GM18517 (cell line): ENCODE measurements around the gene CENPL.
"Not testable (repeated sequence)": the region's sequence is repeated elsewhere in the genome, so short reads cannot be mapped to it uniquely, and the experiment has no call there.

ENCODE experiments used
- ATAC-seq: cut with Tn5 transposase; IDR thresholded peaks from one replicate; pipeline ENCODE4 v1.9.1; 2021; ENCODE audit warnings: mild to moderate bottlenecking, moderate library complexity; ENCODE audit not compliant: unreplicated experiment

Gene CENPL

DNA sequence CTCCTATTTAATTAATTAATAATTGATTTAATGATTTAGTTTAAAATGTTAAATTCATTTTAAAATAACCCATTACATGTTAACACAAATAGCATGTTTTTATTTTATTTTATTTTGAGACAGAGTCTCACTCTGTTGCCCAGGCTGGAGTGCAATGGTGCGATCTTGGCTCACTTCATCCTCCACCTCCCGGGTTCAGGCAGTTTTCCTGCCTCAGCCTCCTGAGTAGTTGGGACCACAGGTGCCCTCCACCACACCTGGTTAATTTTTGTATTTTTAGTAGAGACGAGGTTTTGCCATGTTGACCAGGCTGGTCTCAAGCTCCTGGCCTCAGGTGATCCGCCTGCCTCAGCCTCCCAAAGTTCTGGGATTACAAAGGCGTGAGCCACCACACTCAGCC is 34.9 kb upstream of the CENPL start:
- not testable (repeated sequence) for ATAC-seq

DNA sequence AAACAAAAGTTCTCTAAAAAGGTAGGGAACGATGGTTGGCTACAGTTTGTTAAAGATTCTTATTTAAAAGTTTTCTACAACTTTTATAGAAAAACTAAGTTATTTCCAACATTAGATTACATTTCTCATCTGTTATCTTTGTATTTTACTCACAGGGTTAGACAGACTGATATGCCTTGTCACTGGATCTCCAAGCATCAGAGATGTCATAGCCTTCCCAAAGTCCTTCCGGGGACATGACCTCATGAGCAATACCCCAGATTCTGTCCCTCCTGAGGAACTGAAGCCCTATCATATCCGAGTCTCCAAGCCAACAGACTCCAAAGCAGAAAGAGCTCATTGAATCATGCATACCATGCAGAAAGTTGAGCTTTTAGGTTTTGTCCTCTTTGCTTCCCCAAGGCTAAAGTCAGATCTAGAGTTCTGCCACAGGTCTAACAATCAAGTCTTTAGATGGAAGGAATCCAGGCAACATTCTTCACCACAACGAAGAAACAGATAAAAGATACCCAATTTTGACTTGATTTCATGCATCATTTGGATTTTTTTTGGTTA is 32.8 kb upstream of the CENPL start:
- no peak for ATAC-seq

DNA sequence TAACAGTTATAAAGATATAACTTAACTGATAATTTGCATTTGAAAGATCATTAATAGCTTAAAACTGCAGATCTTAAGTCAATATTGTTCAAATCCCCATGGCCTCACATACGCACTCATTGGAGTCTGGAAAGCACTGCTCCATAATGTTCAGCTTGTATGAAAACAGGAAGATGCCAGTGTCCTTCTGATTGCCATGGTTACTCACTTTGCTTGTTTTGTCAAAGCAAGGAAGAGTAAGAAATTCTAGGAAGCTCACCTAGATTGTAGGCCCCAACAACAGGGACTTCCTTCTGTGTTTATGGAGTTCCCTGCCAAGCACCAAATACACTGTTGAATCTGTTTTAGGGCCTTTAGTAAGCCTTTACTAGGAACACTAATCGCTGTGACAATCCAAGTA is 32.2 kb upstream of the CENPL start:
- no peak for ATAC-seq

DNA sequence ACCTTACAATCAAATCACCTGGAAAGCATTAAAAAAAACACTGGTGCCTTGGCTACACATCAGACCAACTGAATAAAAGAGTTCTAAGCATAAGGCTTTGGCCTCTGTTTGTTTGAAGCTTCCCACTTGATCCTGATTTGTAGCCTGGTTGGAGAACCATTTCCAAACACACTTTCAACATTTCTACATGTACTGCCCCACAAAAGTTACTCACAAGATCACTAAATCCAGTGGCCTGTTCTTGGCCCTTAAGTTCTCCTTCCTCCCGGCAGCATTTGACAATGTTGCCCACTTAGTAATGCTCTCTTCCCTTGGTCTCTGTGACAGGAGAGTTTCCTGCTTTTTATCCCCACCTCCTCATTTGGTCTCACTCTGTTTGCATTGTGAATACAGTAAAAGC is 31.3 kb upstream of the CENPL start:
- ATAC-seq: no peak

DNA sequence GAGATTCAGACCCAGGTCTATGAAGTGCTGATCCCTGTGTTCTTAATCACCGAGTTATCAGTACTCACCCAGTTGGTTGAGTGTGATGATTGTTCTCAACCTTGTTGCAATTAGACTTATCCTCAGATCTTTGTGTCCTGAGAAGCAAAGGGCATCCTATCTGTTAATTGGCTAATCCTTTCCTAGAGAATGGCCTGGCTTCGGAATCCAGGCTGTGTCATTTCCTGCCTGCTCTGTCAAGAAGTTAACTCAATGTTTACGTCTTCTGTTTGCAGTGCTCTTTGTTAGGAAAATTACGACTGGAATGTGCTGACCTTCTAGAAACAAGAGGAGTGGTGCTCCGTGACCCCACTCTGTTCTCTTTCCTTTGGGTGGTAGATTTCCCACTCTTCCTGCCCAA is 28.4 kb upstream of the CENPL start:
- ATAC-seq: no peak

DNA sequence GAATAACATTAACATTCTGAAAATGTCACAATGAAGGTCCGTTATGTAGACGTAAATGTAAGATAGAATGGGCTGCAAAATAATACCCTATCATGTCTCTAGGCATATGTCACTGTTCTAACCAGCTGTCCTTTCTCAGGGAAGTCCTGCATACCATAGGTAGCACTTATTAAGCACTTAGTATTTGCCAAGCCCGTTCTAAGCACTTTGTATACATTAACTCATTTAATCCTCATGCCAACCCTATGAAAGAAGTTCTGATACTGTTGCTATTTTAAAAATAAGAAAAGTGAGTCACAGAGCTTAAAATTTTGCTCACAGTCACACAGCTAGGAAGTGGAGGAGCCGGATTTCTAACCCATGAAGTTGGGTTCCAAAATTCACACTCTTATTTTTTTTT is 27.4 kb upstream of the CENPL start:
- no peak for ATAC-seq

DNA sequence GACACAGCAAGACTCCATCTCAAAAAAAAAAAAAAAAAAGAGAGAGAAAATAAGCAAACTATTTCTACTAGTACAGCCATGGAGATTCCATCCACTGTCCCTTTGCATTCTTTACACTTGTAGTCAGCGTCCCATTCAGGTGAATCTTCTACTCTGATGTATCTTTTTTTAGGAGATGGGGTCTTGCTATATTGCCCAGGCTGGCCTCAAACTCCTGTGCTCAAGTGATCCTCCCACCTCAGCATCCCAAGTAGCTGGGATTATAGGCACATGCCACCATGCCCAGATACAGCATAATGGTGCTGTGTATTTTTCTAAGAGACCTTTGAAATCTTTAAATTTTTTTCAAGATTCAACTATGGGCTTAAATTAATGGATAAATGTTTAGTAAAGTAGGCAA is 8.1 kb upstream of the CENPL start:
- ATAC-seq: no peak

DNA sequence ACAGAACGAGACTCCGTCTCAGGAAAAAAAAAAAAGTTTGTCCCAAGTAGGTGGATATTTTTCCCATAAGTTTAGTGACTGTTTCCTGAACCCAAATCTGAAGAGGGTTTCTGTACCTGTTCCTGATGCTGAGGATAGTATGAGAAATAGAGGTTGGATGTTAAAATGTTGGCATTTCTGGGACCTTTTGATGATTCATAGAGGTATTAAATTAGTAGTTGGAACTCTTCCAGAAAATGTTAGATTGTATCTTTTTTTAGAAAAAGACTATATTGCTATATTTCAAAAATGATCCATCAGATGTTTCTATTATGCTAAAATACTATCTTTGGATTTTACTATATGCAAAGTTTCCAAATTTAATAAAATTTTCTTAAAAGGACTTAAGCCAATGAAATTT is 2.9 kb upstream of the CENPL start:
- ATAC-seq: no peak

DNA sequence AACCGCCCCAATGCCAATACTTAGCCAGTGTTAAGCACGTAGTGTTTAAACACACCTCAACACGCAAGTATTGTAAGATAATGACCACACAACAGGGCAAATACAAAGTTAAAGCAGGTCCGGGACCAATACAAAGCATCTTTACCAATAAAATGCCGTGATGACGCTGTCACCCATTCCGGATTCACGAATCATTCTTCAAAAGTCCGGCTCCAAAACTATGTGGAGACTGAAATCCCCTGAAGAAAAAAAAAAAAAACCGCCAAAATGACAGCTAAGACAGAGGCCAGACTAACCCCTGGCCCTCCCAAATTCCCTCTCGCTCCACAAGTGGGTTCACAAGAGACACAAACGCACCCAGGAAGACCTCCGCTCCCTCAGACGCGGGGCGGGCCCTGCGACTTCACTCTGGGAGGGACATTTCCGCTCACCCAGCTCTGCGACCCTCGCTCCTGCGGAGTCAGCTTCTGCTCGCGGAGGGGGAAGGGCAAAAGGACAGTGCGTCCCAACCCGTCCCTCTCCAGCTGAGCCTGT is 835 bp downstream of the CENPL start:
- ATAC-seq: peak; percentile 45

DNA sequence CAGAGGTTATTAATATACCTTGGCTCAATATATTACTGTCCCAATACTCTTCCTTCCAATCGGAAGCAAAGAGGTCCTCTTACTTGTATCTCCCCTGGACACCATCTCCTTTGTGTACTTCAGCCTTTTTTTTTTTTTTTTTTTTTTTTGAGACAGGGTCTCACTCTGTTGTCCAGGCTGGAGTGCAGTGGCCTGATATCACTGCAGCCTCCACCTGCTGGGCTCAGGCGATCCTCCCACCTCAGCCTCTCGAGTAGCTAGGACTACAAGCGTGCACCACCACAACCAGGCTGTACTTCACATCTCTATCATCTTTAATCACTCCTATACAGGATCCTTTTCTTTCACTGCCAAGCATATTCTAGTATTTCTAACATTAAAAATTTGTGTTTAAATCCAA is 3.0 kb downstream of the CENPL start:
- no peak for ATAC-seq

DNA sequence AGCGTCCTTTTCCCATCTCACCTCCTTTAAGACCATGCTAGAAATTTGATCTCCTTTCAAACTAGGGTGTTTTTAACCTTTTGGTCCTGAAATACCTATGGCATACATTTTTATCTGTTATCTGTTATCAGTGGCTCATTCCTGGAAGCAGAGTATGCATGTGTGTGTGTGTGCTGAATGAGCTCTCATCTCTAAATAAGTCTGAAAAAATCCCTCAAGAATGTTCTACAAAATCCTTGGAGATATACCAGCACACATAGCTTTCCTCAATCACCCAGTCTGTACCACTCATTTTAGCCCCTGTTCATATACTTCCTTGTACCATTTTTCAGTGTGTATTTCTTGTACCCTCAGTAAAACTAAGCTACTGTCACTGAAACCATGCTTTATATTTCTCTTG is 6.2 kb downstream of the CENPL start:
- ATAC-seq: no peak

DNA sequence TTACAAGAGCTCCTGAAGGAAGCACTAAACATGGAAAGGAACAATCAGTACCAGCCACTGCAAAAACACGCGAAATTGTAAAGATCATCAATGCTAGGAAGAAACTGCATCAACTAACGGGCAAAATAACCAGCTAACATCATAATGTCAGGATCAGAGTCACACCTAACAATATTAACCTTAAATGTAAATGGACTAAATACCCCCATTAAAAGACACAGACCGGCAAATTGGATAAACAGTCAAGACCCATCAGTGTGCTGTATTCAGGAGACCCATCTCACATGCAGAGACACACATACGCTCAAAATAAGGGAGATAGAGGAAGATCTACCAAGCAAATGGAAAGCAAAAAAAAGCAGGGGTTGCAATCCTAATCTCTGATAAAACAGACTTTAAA is 11.0 kb downstream of the CENPL start:
- not testable (repeated sequence) for ATAC-seq

DNA sequence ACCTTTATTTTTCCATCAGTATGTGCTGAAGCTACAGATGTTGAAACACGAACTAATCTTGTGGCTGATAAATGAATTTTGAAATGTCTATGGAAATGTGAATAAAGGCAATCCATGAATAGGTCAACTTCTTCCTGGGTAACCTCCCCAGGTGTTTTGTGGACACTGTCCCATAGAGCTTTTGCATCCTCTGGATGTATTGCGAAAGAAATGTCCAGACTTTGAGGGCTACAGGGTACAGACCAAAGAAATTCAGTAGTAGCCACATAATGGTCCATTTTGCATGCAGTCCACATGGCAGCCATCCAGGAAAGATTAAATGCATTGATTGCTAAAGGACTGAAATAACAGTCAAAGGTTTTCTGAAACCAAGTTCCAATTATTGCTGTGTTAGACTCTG is 21.7 kb downstream of the CENPL start:
- ATAC-seq: no peak

DNA sequence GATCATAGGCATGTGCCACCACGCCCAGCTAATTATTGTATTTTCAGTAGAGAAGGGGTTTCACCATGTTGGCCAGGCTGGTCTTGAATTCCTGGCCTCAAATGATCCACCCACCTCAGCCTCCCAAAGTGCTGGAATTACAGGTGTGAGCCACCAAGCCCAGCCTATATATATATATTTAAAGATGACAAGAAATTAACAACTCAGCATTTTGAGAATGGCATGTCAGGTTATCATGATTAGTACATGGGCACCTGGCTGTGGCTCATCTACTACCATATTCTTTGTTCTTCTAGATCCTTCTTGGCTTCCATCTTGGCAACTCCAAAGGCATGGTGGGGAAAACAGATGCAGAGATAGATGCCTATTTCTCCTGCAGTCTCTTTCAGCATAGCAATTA is 24.7 kb downstream of the CENPL start:
- not testable (repeated sequence) for ATAC-seq

DNA sequence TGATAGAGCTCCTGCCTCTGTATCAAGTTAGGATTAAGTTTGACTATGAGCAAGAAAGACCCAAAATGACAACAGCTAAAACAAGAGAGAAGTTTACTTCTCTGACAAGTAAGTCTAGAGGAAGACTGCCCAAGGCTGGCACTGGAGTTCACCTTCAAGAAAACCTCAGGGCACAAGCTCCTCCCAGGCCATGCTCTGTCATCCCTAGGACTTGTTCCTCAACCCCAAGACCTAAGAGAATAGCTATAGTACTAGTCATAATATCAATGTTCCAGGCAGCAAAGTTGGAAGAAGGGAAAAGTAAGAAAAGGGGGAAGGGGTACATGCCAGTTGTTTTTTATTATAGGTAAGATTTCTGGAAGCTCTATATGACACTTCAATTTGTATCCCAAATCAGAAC is 26.6 kb downstream of the CENPL start:
- no peak for ATAC-seq

DNA sequence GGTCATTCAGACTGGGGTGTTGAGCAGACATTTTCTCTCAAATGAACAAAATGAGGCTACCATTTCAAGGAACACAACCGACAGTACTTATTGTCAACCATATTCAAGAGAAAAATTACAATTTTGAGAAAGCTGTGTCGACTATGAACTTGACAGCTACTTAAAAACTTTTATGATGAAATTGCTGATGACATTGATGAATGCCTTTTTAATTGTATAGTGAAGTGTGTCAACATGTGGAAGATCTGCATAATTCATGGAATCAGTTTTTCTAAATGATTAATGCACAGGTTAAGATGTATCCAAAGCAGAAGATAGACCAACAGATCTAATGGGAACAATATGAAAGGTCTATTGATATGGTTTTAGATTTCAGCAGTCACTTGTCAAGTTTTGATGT is 34.8 kb downstream of the CENPL start:
- no peak for ATAC-seq

DNA sequence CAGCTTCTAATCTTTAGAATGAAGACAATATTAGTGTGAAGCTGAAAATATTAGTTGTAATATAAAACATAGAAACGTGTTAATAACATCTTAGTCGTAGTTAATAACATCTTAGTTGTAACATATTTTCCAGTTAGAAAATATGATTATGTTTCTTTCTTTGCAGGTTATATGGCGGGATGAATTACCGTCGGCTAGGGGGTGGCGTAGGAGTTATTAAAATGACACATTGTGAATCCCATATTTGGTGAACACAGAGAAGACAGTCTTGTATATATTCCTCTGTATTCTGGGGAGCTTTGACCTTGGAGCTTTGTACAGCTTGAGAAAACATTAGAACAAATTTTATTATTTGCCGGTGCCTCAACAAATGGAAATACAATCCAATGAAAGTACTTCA is 39.7 kb downstream of the CENPL start:
- ATAC-seq: no peak

DNA sequence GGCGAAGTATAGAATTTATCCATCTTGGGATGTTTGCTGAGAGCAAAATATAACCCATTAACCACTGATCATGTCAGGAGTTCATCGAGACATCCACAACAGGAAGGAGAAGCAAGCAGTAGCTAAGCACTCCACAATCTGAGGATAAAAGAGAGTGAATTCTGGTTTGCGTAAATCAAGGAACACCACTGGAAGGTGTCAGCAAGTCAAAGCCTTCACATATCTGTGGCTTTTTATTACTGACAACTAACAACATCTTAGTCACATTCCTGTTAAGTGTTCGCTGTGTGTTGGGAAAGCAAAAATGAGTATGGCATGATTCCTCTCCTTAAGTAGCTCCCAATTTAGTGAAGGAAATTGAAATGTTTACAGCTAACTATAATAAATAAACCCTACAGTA is 44.7 kb downstream of the CENPL start:
- ATAC-seq: no peak

DNA sequence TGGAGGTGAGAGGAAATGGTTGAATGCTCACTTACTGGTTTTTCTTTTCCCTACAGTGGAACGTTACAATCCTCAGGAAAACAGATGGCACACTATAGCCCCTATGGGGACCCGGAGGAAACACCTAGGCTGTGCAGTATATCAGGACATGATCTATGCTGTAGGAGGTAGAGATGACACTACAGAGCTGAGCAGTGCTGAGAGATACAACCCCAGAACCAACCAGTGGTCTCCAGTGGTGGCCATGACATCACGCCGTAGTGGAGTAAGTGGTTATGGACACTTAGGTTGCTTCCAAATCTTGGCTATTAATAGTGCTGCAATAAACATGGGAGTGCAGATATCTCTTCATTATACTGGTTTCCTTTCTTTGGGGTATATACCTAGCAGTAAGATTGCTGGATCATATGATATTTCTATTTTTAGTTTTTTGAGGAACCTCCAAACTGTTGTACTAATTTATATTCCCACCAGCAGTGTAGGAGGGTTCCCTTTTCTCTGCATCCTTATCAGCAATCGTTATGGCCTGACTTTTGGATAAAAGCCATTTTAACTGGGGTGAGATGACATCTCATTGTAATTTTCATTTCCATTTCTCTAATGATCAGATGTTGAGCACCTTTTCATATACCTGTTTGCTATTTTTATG is 49.0 kb downstream of the CENPL start:
- ATAC-seq: no peak

DNA sequence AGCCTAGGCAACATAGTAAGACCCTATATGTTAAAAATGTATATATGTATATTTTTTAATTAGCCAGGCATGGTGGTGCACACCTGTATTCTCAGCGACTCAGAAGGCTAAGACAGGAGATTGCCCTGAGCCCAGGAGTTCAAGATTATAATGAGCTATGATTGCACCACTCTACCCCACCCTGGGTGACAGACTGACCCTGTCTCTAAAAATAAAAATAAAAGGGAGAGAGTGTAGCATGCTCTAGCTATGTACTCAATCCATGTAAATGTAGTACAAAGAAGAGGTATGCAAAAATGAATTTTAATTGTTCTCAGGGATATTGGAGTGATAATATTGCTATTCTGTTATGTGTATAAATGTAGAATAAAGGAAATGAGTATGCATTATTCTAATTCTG is 53.1 kb downstream of the CENPL start:
- ATAC-seq: no peak

DNA sequence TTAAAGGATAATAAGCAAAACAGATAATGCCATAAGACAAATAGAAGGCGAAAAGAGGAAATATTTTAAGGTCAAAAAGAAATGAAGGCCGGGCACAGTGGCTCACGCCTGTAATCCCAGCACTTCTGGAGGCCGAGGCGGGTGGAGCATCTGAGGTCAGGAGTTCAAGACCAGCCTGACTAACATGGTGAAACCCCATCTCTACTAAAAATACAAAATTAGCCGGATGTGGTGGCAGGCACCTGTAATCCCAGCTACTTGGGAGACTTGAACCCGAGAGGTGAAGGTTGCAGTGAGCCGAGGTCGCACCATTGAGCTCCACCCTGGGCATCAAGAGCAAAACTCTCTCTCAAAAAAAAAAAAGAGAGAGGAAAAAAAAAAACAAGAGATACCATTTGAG is 54.4 kb downstream of the CENPL start:
- not testable (repeated sequence) for ATAC-seq

DNA sequence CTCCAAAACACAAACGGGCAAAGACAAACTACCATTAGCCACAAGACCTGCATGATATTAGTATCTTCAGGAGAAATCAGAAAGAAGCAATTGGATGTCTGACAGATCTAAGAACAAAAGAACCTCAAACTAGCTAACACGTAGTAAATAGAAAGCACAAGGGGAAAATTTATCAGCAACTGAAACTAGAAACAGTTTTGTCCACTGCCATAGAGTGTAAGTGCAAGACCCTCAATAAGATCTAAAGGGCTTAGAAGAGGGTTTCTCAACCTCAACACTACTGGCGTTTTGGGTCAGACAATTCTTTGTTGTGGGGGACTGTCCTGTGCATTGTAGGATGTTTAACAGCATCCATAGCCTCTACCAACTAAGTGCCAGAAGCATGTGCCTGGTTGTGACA is 55.9 kb downstream of the CENPL start:
- no peak for ATAC-seq

DNA sequence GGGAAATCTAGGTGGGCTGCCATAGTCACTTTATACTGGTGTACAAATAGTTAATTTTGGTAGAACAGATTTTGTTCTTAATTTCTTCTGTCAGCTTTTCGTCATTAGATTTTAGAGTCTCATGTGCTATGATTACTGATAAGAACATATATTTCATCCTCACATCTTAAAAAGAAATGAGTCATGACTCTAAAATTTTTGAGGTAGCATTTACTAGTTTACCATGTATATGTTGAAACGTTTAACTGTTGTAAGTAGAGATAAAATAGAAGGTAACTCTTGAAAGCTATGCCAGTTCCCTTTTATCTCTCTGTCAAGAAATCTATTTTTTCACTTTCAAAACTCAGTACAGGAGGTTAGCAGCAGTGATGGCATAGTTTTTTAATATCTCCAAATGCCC is 56.5 kb downstream of the CENPL start:
- ATAC-seq: no peak
